NB4 (cell line): ENCODE results near the gene CDH4.

Experiments
- DNase-seq: peaks from one replicate; pipeline ENCODE4 v3.0.0; 2010; ENCODE audit warnings: low read depth
- H3K4me3 ChIP-seq: one replicate; pipeline ENCODE4 v1.5.1; 2011; ENCODE audit warnings: mild to moderate bottlenecking, low read depth, low read length, moderate library complexity
- CTCF ChIP-seq: IDR thresholded peaks from one replicate; pipeline ENCODE4 v1.5.1; 2012; ENCODE audit warnings: low read depth, low read length
- MAX ChIP-seq: IDR thresholded peaks from 2 replicates; pipeline ENCODE4 v1.6.1; 2011; ENCODE audit warnings: low read depth, low read length
- MYC ChIP-seq: IDR thresholded peaks from 2 replicates; pipeline ENCODE4 v1.6.1; 2011; ENCODE audit warnings: low read depth, low read length
- POLR2A ChIP-seq: IDR thresholded peaks from 2 replicates; pipeline ENCODE4 v1.6.1; 2011; ENCODE audit warnings: mild to moderate bottlenecking; ENCODE audit not compliant: insufficient read length; ENCODE audit errors: extremely low read depth

The CDH4 gene

GRCh38 chr20:61835791-61836350 is 583.8 kb downstream of the CDH4 start:
- TF ChIP-seq MYC (no peak), POLR2A (no peak), CTCF (no peak), MAX (no peak)
- no peak for DNase-seq

GRCh38 chr20:61837200-61837599 is 585.1 kb downstream of the CDH4 start:
- TF ChIP-seq MYC, result no peak
- no peak for TF ChIP-seq POLR2A
- TF ChIP-seq MAX, result no peak
- no peak for TF ChIP-seq CTCF
- H3K4me3 ChIP-seq, result no peak overlapping the region
- no peak for DNase-seq

More at GRCh38 chr20:61835791-61836350, 583.8 kb downstream of the CDH4 start:
- H3K4me3 ChIP-seq, result no peak overlapping the region

- no peak for DNase-seq
- TF ChIP-seq CTCF (no peak), MYC (no peak), POLR2A (no peak), MAX (no peak)
- H3K4me3 ChIP-seq, result no peak overlapping the region
These were observed 587.3 kb downstream of the CDH4 start for GRCh38 chr20:61839223-61839911.

GRCh38 chr20:61839912-61840778 is 588.1 kb downstream of the CDH4 start:
- TF ChIP-seq POLR2A (no peak), MAX (no peak), MYC (no peak), CTCF (no peak)
- H3K4me3 ChIP-seq, result no peak overlapping the region
- no peak for DNase-seq

GRCh38 chr20:61840779-61841455 is 588.9 kb downstream of the CDH4 start:
- H3K4me3 ChIP-seq, result no peak overlapping the region
- DNase-seq, result no peak
- TF ChIP-seq MAX, result no peak
- TF ChIP-seq CTCF, result no peak
- no peak for TF ChIP-seq MYC
- TF ChIP-seq POLR2A, result no peak
